Fibroblast of lung (primary cell): ENCODE measurements around the gene GAA.

Experiments
- EZH2 ChIP-seq: IDR thresholded peaks from 2 replicates; pipeline ENCODE4 v1.5.1; 2012; ENCODE audit warnings: low read length, control low read depth, mild to moderate bottlenecking; ENCODE audit errors: missing control alignments
- TF ChIP-seq, protein P1 (sequence below), 2 donors: IDR thresholded peaks in 1 of 2; conservative IDR thresholded peaks in 1 of 2; 1 replicate in 1 of 2; 2 replicates in 1 of 2; pipeline ENCODE4 v1.5.1; 2011 to 2012; ENCODE audit warnings: low read length in 2 of 2, control low read depth in 1 of 2, inconsistent platforms in 1 of 2, low read depth in 1 of 2, mild to moderate bottlenecking in 1 of 2

DNA sequence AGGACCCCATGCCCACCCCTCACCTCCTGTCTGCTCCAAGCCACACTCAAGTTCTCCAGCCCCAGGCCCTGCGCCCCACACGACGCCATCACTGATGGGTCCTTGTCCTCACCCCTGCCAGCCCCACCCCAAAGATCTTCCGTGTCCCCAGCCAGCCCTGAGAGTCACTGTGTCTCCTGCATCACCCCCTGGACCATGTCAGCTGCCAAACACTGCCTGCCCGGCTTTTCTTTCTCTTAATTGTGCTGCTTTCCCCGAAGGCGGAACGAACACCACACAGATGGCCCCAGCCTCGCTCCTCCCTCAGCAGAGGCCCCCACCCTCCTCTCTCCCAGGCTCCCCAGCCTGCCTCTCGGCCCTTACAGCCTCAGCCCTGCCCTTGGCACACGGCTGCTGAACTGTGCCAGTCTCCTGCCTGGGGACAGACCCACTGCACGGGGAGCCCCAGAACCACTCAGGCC is 4.8 kb upstream of the GAA start:
- TF ChIP-seq, protein P1, sequence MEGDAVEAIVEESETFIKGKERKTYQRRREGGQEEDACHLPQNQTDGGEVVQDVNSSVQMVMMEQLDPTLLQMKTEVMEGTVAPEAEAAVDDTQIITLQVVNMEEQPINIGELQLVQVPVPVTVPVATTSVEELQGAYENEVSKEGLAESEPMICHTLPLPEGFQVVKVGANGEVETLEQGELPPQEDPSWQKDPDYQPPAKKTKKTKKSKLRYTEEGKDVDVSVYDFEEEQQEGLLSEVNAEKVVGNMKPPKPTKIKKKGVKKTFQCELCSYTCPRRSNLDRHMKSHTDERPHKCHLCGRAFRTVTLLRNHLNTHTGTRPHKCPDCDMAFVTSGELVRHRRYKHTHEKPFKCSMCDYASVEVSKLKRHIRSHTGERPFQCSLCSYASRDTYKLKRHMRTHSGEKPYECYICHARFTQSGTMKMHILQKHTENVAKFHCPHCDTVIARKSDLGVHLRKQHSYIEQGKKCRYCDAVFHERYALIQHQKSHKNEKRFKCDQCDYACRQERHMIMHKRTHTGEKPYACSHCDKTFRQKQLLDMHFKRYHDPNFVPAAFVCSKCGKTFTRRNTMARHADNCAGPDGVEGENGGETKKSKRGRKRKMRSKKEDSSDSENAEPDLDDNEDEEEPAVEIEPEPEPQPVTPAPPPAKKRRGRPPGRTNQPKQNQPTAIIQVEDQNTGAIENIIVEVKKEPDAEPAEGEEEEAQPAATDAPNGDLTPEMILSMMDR (conservative IDR thresholded peaks at IDR 0.05 in 1 of 2, IDR thresholded peaks at IDR 0.05 in 1 of 2; ENCODE audit: low read depth in 1 of 2, low read length in 2 of 2), result no peak
- no peak for TF ChIP-seq EZH2
